H1 (cell line): ENCODE measurements around the gene MMADHC. TPM values are rescaled to one million over a fixed set of nuclear protein-coding genes. Genes with fewer than 3 reads are reported as not detected.

ENCODE experiments used
- CTCF ChIA-PET: fragments of 300-600 bp; sonication (Branson Sonifier 250); formaldehyde crosslinking; loops from one replicate; lab custom pipeline; 2021; ENCODE audit not compliant: partially characterized antibody; lab: Charles Lee
- POLR2A ChIA-PET: fragments of 300-600 bp; sonication (Branson Sonifier 250); formaldehyde crosslinking; loops from one replicate; lab custom pipeline; 2021; ENCODE audit warnings: inconsistent platforms; ENCODE audit not compliant: partially characterized antibody; lab: Charles Lee
- DNase-seq, 2 experiments: peaks; one replicate each; pipeline versions ENCODE4 v3.0.0 to v3.0.0-alpha.2; 2010 to 2022; ENCODE audit warnings: low spot score in 2 of 2, low read depth in 1 of 2, mixed read lengths in 1 of 2
- FAIRE-seq: peaks from 2 replicates; lab custom pipeline; 2011; peaks lifted over from hg19 to GRCh38; lab: Jason Lieb, UNC
- H2AFZ ChIP-seq: 2 replicates; pipeline ENCODE4 v1.8.1; 2012; ENCODE audit warnings: low read length, inconsistent platforms
- H2AK5ac ChIP-seq: 2 replicates; pipeline ENCODE4 v1.6.1; 2013; ENCODE audit warnings: low read depth, low read length
- H2BK120ac ChIP-seq: replicated peaks from 2 replicates; pipeline ENCODE3; 2013; ENCODE audit warnings: low read depth, low read length, inconsistent platforms
- H2BK12ac ChIP-seq: 2 replicates; pipeline ENCODE4 v1.6.1; 2013; ENCODE audit warnings: low read depth, low read length
- H2BK15ac ChIP-seq: 2 replicates; pipeline ENCODE4 v1.6.1; 2013; ENCODE audit warnings: low read length
- H2BK20ac ChIP-seq: 2 replicates; pipeline ENCODE4 v1.6.1; 2013; ENCODE audit warnings: low read length
- H2BK5ac ChIP-seq: 2 replicates; pipeline ENCODE4 v1.6.1; 2013; ENCODE audit warnings: low read depth, low read length
- H3K14ac ChIP-seq: 2 replicates; pipeline ENCODE4 v1.6.1; 2013; ENCODE audit warnings: inconsistent platforms; ENCODE audit not compliant: insufficient read length
- H3K18ac ChIP-seq: 2 replicates; pipeline ENCODE4 v1.6.1; 2013; ENCODE audit warnings: low read length; ENCODE audit errors: extremely low read depth
- H3K23ac ChIP-seq: 2 replicates; pipeline ENCODE4 v1.6.1; 2013; ENCODE audit warnings: inconsistent platforms; ENCODE audit not compliant: insufficient read length
- H3K23me2 ChIP-seq: 2 replicates; pipeline ENCODE4 v1.6.1; 2013; ENCODE audit warnings: low read depth, low read length
- H3K27ac ChIP-seq: 2 replicates; pipeline ENCODE4 v1.6.1; 2011; ENCODE audit warnings: low read depth, low read length, inconsistent platforms
- H3K27me3 ChIP-seq, 4 experiments: replicated peaks in 1 of 4; 1 replicate in 1 of 4; 2 replicates in 3 of 4; pipeline versions ENCODE4 v1.6.1 to v1.8.1; 2011 to 2013; ENCODE audit warnings: low read length in 3 of 4, mild to moderate bottlenecking in 3 of 4, inconsistent platforms in 2 of 4, mixed read lengths in 2 of 4, moderate library complexity in 1 of 4; ENCODE audit not compliant: control insufficient read depth in 3 of 4, insufficient read depth in 3 of 4; ENCODE audit errors: extremely low read depth in 1 of 4
- H3K36me3 ChIP-seq, 4 experiments: 2 replicates each; pipeline versions ENCODE4 v1.6.1 to v1.8.1; 2011 to 2013; ENCODE audit warnings: mild to moderate bottlenecking in 4 of 4, low read length in 3 of 4, moderate library complexity in 2 of 4, control low read depth in 1 of 4, inconsistent platforms in 1 of 4; ENCODE audit not compliant: insufficient read depth in 4 of 4, control insufficient read depth in 2 of 4
- H3K4ac ChIP-seq: replicated peaks from 2 replicates; pipeline ENCODE3; 2013; ENCODE audit warnings: low read length, low read depth, mixed read lengths, inconsistent platforms; ENCODE audit not compliant: insufficient read length
- H3K4me1 ChIP-seq, 4 experiments: replicated peaks in 1 of 4; 1 replicate in 1 of 4; 2 replicates in 3 of 4; pipeline versions ENCODE4 v1.6.1 to v1.8.1; 2011 to 2013; ENCODE audit warnings: low read length in 3 of 4, inconsistent platforms in 2 of 4, mixed read lengths in 1 of 4; ENCODE audit not compliant: insufficient read depth in 4 of 4, control insufficient read depth in 3 of 4
- H3K4me2 ChIP-seq, 2 experiments: 2 replicates each; pipeline versions ENCODE4 v1.6.1 to v1.8.1; 2011 to 2013; ENCODE audit warnings: low read depth in 2 of 2, low read length in 2 of 2, control low read depth in 1 of 2, inconsistent platforms in 1 of 2, mild to moderate bottlenecking in 1 of 2; ENCODE audit not compliant: insufficient read depth in 1 of 2
- H3K4me3 ChIP-seq, 4 experiments: fragments of 200-600, 300-600 bp in 1 of 4; sonication (generic), shearing (Covaris generic), sonication (Bioruptor Twin) in 1 of 4; 2 replicates each; pipeline versions ENCODE4 v1.5.1 to v1.8.1; 2011 to 2016; ENCODE audit warnings: low read length in 4 of 4, low read depth in 3 of 4, control low read depth in 2 of 4, inconsistent platforms in 2 of 4, mild to moderate bottlenecking in 2 of 4, mixed read lengths in 1 of 4, moderate library complexity in 1 of 4; ENCODE audit not compliant: insufficient read depth in 2 of 4; ENCODE audit errors: extremely low read depth in 1 of 4
- H3K56ac ChIP-seq: replicated peaks from 2 replicates; pipeline ENCODE3; 2013; ENCODE audit warnings: low read depth, mild to moderate bottlenecking, mixed read lengths, low read length, inconsistent platforms; ENCODE audit not compliant: insufficient read length
- H3K79me1 ChIP-seq: 2 replicates; pipeline ENCODE4 v1.6.1; 2013; ENCODE audit warnings: low read depth, low read length, control low read depth
- H3K79me2 ChIP-seq, 2 experiments: 2 replicates each; pipeline versions ENCODE4 v1.6.1 to v1.8.1; 2012 to 2013; ENCODE audit warnings: low read length in 2 of 2, mild to moderate bottlenecking in 2 of 2, inconsistent platforms in 1 of 2; ENCODE audit not compliant: insufficient read depth in 2 of 2, control insufficient read depth in 1 of 2
- H3K9ac ChIP-seq, 4 experiments: replicated peaks in 1 of 4; 1 replicate in 1 of 4; 2 replicates in 3 of 4; pipeline versions ENCODE4 v1.6.1 to v1.8.1; 2011 to 2013; ENCODE audit warnings: low read depth in 3 of 4, low read length in 3 of 4, control low read depth in 2 of 4, mild to moderate bottlenecking in 2 of 4, moderate library complexity in 2 of 4, inconsistent platforms in 1 of 4; ENCODE audit errors: extremely low read depth in 1 of 4
- H3K9me3 ChIP-seq, 2 experiments: 2 replicates each; pipeline versions ENCODE4 v1.6.1 to v1.8.1; 2012 to 2013; ENCODE audit warnings: mild to moderate bottlenecking in 2 of 2, moderate library complexity in 2 of 2, control low read depth in 1 of 2, inconsistent platforms in 1 of 2, low read depth in 1 of 2, low read length in 1 of 2, mixed read lengths in 1 of 2; ENCODE audit not compliant: insufficient read depth in 2 of 2
- H4K20me1 ChIP-seq, 2 experiments: replicated peaks in 1 of 2; 2 replicates each; pipeline versions ENCODE3 to v1.8.1; 2011 to 2013; ENCODE audit warnings: inconsistent platforms in 2 of 2, low read length in 2 of 2, mild to moderate bottlenecking in 1 of 2; ENCODE audit not compliant: insufficient read depth in 2 of 2, control insufficient read depth in 1 of 2
- H4K5ac ChIP-seq: 2 replicates; pipeline ENCODE4 v1.6.1; 2013; ENCODE audit warnings: low read length, low read depth, mixed read lengths, inconsistent platforms; ENCODE audit not compliant: insufficient read length
- H4K8ac ChIP-seq: 2 replicates; pipeline ENCODE4 v1.8.0; 2013; ENCODE audit warnings: mild to moderate bottlenecking, moderate library complexity, low read length, inconsistent platforms; ENCODE audit not compliant: insufficient read depth; ENCODE audit errors: extremely low read depth
- H4K91ac ChIP-seq: replicated peaks from 2 replicates; pipeline ENCODE3; 2013; ENCODE audit warnings: low read length, mixed read lengths, inconsistent platforms; ENCODE audit not compliant: insufficient read length
- CREB1 ChIP-seq: IDR thresholded peaks from 2 replicates; pipeline ENCODE4 v1.6.1; 2012; ENCODE audit warnings: inconsistent platforms
- CTBP2 ChIP-seq: IDR thresholded peaks from 2 replicates; pipeline ENCODE4 v1.7.0; 2011; ENCODE audit warnings: borderline replicate concordance, mild to moderate bottlenecking, moderate library complexity, mixed read lengths, low read length; ENCODE audit not compliant: insufficient read depth, insufficient read length
- EP300 ChIP-seq, 2 experiments: IDR thresholded peaks; 1 replicate in 1 of 2; 2 replicates in 1 of 2; pipeline ENCODE4 v1.6.1; 2011 to 2012; ENCODE audit warnings: low read depth in 2 of 2, low read length in 2 of 2, mild to moderate bottlenecking in 2 of 2, borderline replicate concordance in 1 of 2, inconsistent platforms in 1 of 2, moderate library complexity in 1 of 2
- FOSL1 ChIP-seq: IDR thresholded peaks from 2 replicates; pipeline ENCODE4 v1.6.1; 2011; ENCODE audit warnings: mild to moderate bottlenecking, low read depth, low read length, moderate library complexity; ENCODE audit not compliant: insufficient read depth
- KDM5A ChIP-seq: fragments of 200-600 bp; IDR thresholded peaks from 2 replicates; pipeline ENCODE4 v1.7.1; 2012; ENCODE audit warnings: mild to moderate bottlenecking, low read length, inconsistent platforms, mixed read lengths
- MAX ChIP-seq: IDR thresholded peaks from 2 replicates; pipeline ENCODE4 v1.6.1; 2012; ENCODE audit warnings: inconsistent platforms
- RXRA ChIP-seq: IDR thresholded peaks from 2 replicates; pipeline ENCODE4 v1.6.1; 2011; ENCODE audit warnings: low read depth, mild to moderate bottlenecking, low read length, moderate library complexity; ENCODE audit not compliant: insufficient read depth
- SIN3A ChIP-seq, 2 experiments: IDR thresholded peaks in 1 of 2; conservative IDR thresholded peaks in 1 of 2; 2 replicates each; pipeline ENCODE4 v1.6.1; 2011 to 2012; ENCODE audit warnings: low read length in 2 of 2, improper control_type of control experiment in 1 of 2, low read depth in 1 of 2, mild to moderate bottlenecking in 1 of 2
- SIX5 ChIP-seq: IDR thresholded peaks from 2 replicates; pipeline ENCODE4 v1.6.1; 2011; ENCODE audit warnings: mild to moderate bottlenecking, low read depth, low read length
- TBP ChIP-seq: IDR thresholded peaks from 2 replicates; pipeline ENCODE4 v1.6.1; 2011; ENCODE audit warnings: low read depth, low read length, improper control_type of control experiment
- USF2 ChIP-seq: IDR thresholded peaks from 2 replicates; pipeline ENCODE4 v1.6.1; 2011; ENCODE audit warnings: low read length, improper control_type of control experiment
- YY1 ChIP-seq: IDR thresholded peaks from 2 replicates; pipeline ENCODE4 v1.6.1; 2011; ENCODE audit warnings: low read depth, mild to moderate bottlenecking, low read length
- polyA plus RNA-seq, 7 experiments: library from polyadenylated mRNA; depleted of rRNA in 3 of 7; stranded (reverse) in 5 of 7; unstranded in 2 of 7; fragments of >200 nt in 5 of 7; fragments of 200-250 nt in 2 of 7; gene quantifications; 1 replicate in 5 of 7; 2 replicates in 1 of 7; 4 replicates in 1 of 7; pipeline versions ENCODE4 v1.2.1 to v1.2.3, GENCODE V29; 2011 to 2013; ENCODE audit warnings: missing spikeins in 2 of 7, mixed read lengths in 2 of 7
- total RNA-seq: library from RNA; stranded (reverse); fragmentation: NEBNext Ultra II Directional; extraction: Animal tissue kit (Norgen Biotek cat#: 25700); gene quantifications from 2 replicates; pipeline ENCODE4 v1.2.1, GENCODE V29; 2021

MMADHC gene
- total and polyA plus RNA-seq, 2 of the 8 experiments (the other 6 are each of a cell fraction or from before 2014, with no cell fraction given): 61.1 to 130 TPM

GRCh38 chr2:149617476-149617875 lies 29.9 kb upstream of the MMADHC start:
- Histone ChIP-seq H3K18ac (no peak overlapping the region), H4K20me1 (no peaks in the 10 kb centered on the region), H3K4me3 (no peak overlapping the region), H2BK20ac (no peak overlapping the region), H3K9me3 (no peaks in the 10 kb centered on the region), H4K8ac (no peak overlapping the region), H3K23ac (no peak overlapping the region), H2AK5ac (no peak overlapping the region), H3K79me2 (no peaks in the 10 kb centered on the region), H2BK5ac (no peak overlapping the region), H3K14ac (no peak overlapping the region), H3K56ac (no peak overlapping the region), H4K91ac (no peak overlapping the region), H3K79me1 (no peaks in the 10 kb centered on the region), H3K9ac (no peak overlapping the region), H2AFZ (no peak overlapping the region), H3K4me2 (no peak overlapping the region), H3K27ac (no peak overlapping the region), H2BK120ac (no peak overlapping the region), H3K4me1 (no peaks in the 10 kb centered on the region), H4K5ac (no peak overlapping the region), H3K23me2 (no peaks in the 10 kb centered on the region; the same call in 1 of the 2 replicates), H3K27me3 (no peaks in the 10 kb centered on the region), H3K4ac (no peak overlapping the region), H3K36me3 (no peaks in the 10 kb centered on the region), H2BK12ac (no peak overlapping the region), H2BK15ac (no peak overlapping the region)
- POLR2A ChIA-PET: no interaction called here
- FAIRE-seq (no peak), DNase-seq (no peak)
- CTCF ChIA-PET: interaction anchor here (0.7 to 1.2 kb wide), 2 partner anchors 18 to 1621 kb away, joined by 3 to 4 read pairs; no protein-coding TSS in a partner anchor
- no peak for TF ChIP-seq FOSL1
- no peak for TF ChIP-seq EP300 (IDR thresholded peaks at IDR 0.05; ENCODE audit: borderline replicate concordance in 1 of 2, low read depth in 2 of 2, low read length in 2 of 2)
- no peak for TF ChIP-seq CTBP2
- TF ChIP-seq SIN3A (conservative IDR thresholded peaks at IDR 0.05 in 1 of 2, IDR thresholded peaks at IDR 0.05 in 1 of 2; ENCODE audit: low read depth in 1 of 2, low read length in 2 of 2): no peak
- TF ChIP-seq SIX5: no peak
- no peak for TF ChIP-seq TBP
- no peak for TF ChIP-seq USF2
- no peak for TF ChIP-seq RXRA
- no peak for TF ChIP-seq CREB1
- no peak for TF ChIP-seq MAX
- TF ChIP-seq YY1: no peak
- TF ChIP-seq KDM5A: no peak
